PC-9 (cell line): ENCODE data around the gene ZNF501. TPM values are rescaled to one million over a fixed set of nuclear protein-coding genes. Genes with fewer than 3 reads are reported as not detected.

Experiments
- BruUV-seq: library from RNA; stranded (reverse); fragments of 400-500 nt; replicated peaks from 2 replicates; lab custom pipeline; 2021; lab: Mats Ljungman, UMichigan
- CTCF ChIA-PET: fragments of 300-600 bp; sonication (Branson Sonifier 250); formaldehyde crosslinking; loops from one replicate; lab custom pipeline; 2022; ENCODE audit warnings: antibody characterized with exemption; lab: Charles Lee
- POLR2A ChIA-PET: fragments of 300-600 bp; sonication (Branson Sonifier 250); formaldehyde crosslinking; loops from one replicate; lab custom pipeline; 2022; ENCODE audit warnings: antibody characterized with exemption; ENCODE audit not compliant: unreplicated experiment; lab: Charles Lee
- DNase-seq, 2 experiments: peaks; one replicate each; pipeline versions ENCODE4 v3.0.0 to v3.0.0-alpha.2; 2015 to 2022; ENCODE audit warnings: mixed read lengths in 1 of 2
- H2AFZ ChIP-seq: fragments of 200-600 bp; sonication (generic); 2 replicates; pipeline ENCODE4 v1.8.1; 2017; ENCODE audit warnings: antibody characterized with exemption
- H3F3A ChIP-seq: fragments of 200-600 bp; sonication (generic); 2 replicates; pipeline ENCODE4 v1.8.1; 2017; ENCODE audit warnings: antibody characterized with exemption, mild to moderate bottlenecking, low read depth; ENCODE audit not compliant: insufficient read depth
- H3K27ac ChIP-seq: fragments of 200-600 bp; sonication (generic); 2 replicates; pipeline ENCODE4 v1.6.1; 2016; ENCODE audit warnings: mixed run types
- H3K27me3 ChIP-seq: fragments of 200-600 bp; sonication (generic); 2 replicates; pipeline ENCODE4 v1.6.1; 2016; ENCODE audit warnings: low read depth, mixed run types; ENCODE audit not compliant: insufficient read depth
- H3K36me3 ChIP-seq: fragments of 200-600 bp; sonication (generic); 2 replicates; pipeline ENCODE4 v1.6.1; 2016; ENCODE audit warnings: low read depth, mixed run types
- H3K4me1 ChIP-seq: fragments of 200-600 bp; sonication (generic); replicated peaks from 2 replicates; pipeline ENCODE4 v1.6.1; 2016; ENCODE audit warnings: mixed run types; ENCODE audit not compliant: insufficient read depth
- H3K4me2 ChIP-seq: fragments of 200-600 bp; sonication (generic); 2 replicates; pipeline ENCODE4 v1.6.1; 2017; ENCODE audit warnings: mixed run types
- H3K4me3 ChIP-seq: fragments of 200-600 bp; sonication (generic); 2 replicates; pipeline ENCODE4 v1.6.1; 2016; ENCODE audit warnings: mixed run types
- H3K79me2 ChIP-seq: fragments of 200-600 bp; sonication (generic); 2 replicates; pipeline ENCODE4 v1.6.1; 2017; ENCODE audit warnings: low read depth, mixed run types
- H3K9me2 ChIP-seq: fragments of 200-600 bp; sonication (generic); 2 replicates; pipeline ENCODE4 v1.8.1; 2017; ENCODE audit warnings: mild to moderate bottlenecking; ENCODE audit not compliant: insufficient read depth
- H3K9me3 ChIP-seq: fragments of 200-600 bp; sonication (generic); 2 replicates; pipeline ENCODE4 v1.8.1; 2016; ENCODE audit warnings: low read depth; ENCODE audit not compliant: insufficient read depth
- H4K20me1 ChIP-seq: fragments of 200-600 bp; sonication (generic); 2 replicates; pipeline ENCODE4 v1.8.1; 2017; ENCODE audit not compliant: insufficient read depth
- CTCF ChIP-seq: fragments of 200-600 bp; sonication (generic); conservative IDR thresholded peaks from 2 replicates; pipeline ENCODE4 v1.6.1; 2017; ENCODE audit warnings: mixed run types, antibody characterized with exemption, mild to moderate bottlenecking, moderate library complexity
- EZH2 ChIP-seq: fragments of 200-600 bp; sonication (generic); IDR thresholded peaks from 2 replicates; pipeline ENCODE4 v1.8.0; 2017; ENCODE audit warnings: antibody characterized with exemption, low read depth
- intact Hi-C: fragments of 100-400 bp; cut with micrococcal nuclease; formaldehyde crosslinking; loops from one replicate; pipeline ENCODE4 v1.10.0; 2022; ENCODE audit not compliant: unreplicated experiment
- total RNA-seq: library from RNA; stranded (reverse); gene quantifications from 2 replicates; pipeline ENCODE4 v1.2.3, GENCODE V29; 2021

The ZNF501 gene
- total RNA-seq, 1 experiment from 2014 or later: 2.6 TPM

- peaks cover 7% of the 10 kb centered on the region; the same call in 1 of the 2 replicates for H3K36me3 ChIP-seq
- CTCF ChIA-PET: no interaction called here
These were observed 8.0 kb upstream of the ZNF501 start for GRCh38 chr3:44721231-44722102.

GRCh38 chr3:44722103-44722401 is 7.4 kb upstream of the ZNF501 start:
- no peak overlapping the region for H3K4me2 ChIP-seq
- no TSS peak for BruUV-seq
- CTCF ChIA-PET: no interaction called here
- H4K20me1 ChIP-seq: no peaks in the 10 kb centered on the region
- no peak overlapping the region for H3K27ac ChIP-seq
- TF ChIP-seq EZH2 (no peak), CTCF (no peak)
- no peaks in the 10 kb centered on the region for H3K79me2 ChIP-seq
- H3K9me3 ChIP-seq: peaks cover 47% of the 10 kb centered on the region
- H3K4me1 ChIP-seq: no peaks in the 10 kb centered on the region
- no peak for DNase-seq
- intact Hi-C loops: no loop called here
- peaks cover 7% of the 10 kb centered on the region; the same call in 1 of the 2 replicates for H3K36me3 ChIP-seq
- no peak overlapping the region for H2AFZ ChIP-seq
- no peaks in the 10 kb centered on the region for H3K27me3 ChIP-seq
- H3F3A ChIP-seq: peaks cover 5% of the 10 kb centered on the region; the same call in 1 of the 2 replicates
- H3K4me3 ChIP-seq: no peak overlapping the region
- H3K9me2 ChIP-seq: no peaks in the 10 kb centered on the region
- POLR2A ChIA-PET: no interaction called here

More at GRCh38 chr3:44721231-44722102, 8.0 kb upstream of the ZNF501 start:
- H3K9me3 ChIP-seq: peaks cover 52% of the 10 kb centered on the region
- no peaks in the 10 kb centered on the region for H3K27me3 ChIP-seq
- no peaks in the 10 kb centered on the region for H3K4me1 ChIP-seq
- intact Hi-C loops: no loop called here
- peaks cover 5% of the 10 kb centered on the region; the same call in 1 of the 2 replicates for H3F3A ChIP-seq
- H3K9me2 ChIP-seq: no peaks in the 10 kb centered on the region
- H3K27ac ChIP-seq: no peak overlapping the region
- DNase-seq: no peak
- H4K20me1 ChIP-seq: no peaks in the 10 kb centered on the region
- TF ChIP-seq EZH2: no peak
- no peak for TF ChIP-seq CTCF
- no peak overlapping the region for H3K4me2 ChIP-seq
- POLR2A ChIA-PET: no interaction called here
- no peaks in the 10 kb centered on the region for H3K79me2 ChIP-seq
- no TSS peak for BruUV-seq
- no peak overlapping the region for H2AFZ ChIP-seq
- H3K4me3 ChIP-seq: no peak overlapping the region

- 0 out of 2 replicates have a peak, but pooled peaks cover 5% of the 10 kb centered on the region for H3K4me1 ChIP-seq
- TF ChIP-seq CTCF: no peak
- TF ChIP-seq EZH2: no peak
- no peak overlapping the region for H3K4me3 ChIP-seq
- no peaks in the 10 kb centered on the region for H3K36me3 ChIP-seq
- ChIA-PET CTCF (no interaction called here), POLR2A (no interaction called here)
- H3K9me2 ChIP-seq: no peaks in the 10 kb centered on the region
- H3K79me2 ChIP-seq: no peaks in the 10 kb centered on the region
- no TSS peak for BruUV-seq
- H4K20me1 ChIP-seq: no peaks in the 10 kb centered on the region
- peaks cover 45% of the 10 kb centered on the region for H3K9me3 ChIP-seq
- peaks cover 4% of the 10 kb centered on the region; the same call in 1 of the 2 replicates for H3F3A ChIP-seq
- intact Hi-C loops: no loop called here
- H3K27me3 ChIP-seq: no peaks in the 10 kb centered on the region
- H3K4me2 ChIP-seq: no peak overlapping the region
- no peak for DNase-seq
- H3K27ac ChIP-seq: no peak overlapping the region
- no peak overlapping the region for H2AFZ ChIP-seq
These were observed 5.3 kb downstream of the ZNF501 start for GRCh38 chr3:44734646-44735168.
